GM18873 (cell line): Measurements from ENCODE around the gene MUC5B.
"Not testable (repeated sequence)": the region's sequence is repeated elsewhere in the genome, so short reads cannot be mapped to it uniquely, and the experiment has no call there.

Experiments used
- ATAC-seq: cut with Tn5 transposase; IDR thresholded peaks from one replicate; pipeline ENCODE4 v1.9.1; 2021; ENCODE audit warnings: mild to moderate bottlenecking, moderate library complexity, moderate number of reproducible peaks; ENCODE audit not compliant: unreplicated experiment, low FRiP score

The MUC5B gene

DNA sequence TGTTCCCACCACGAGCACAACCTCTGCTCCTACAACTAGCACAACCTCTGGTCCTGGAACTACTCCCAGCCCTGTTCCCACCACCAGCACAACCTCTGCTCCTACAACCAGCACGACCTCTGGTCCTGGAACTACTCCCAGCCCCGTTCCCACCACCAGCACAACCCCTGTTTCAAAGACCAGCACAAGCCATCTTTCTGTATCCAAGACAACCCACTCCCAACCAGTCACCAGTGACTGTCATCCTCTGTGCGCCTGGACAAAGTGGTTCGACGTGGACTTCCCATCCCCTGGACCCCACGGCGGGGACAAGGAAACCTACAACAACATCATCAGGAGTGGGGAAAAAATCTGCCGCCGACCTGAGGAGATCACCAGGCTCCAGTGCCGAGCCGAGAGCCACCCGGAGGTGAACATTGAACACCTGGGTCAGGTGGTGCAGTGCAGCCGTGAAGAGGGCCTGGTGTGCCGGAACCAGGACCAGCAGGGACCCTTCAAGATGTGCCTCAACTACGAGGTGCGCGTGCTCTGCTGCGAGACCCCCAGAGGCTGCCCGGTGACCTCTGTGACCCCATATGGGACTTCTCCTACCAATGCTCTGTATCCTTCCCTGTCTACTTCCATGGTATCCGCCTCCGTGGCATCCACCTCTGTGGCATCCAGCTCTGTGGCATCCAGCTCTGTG is 30.9 kb upstream of the MUC5B start:
- not testable (repeated sequence) for ATAC-seq

DNA sequence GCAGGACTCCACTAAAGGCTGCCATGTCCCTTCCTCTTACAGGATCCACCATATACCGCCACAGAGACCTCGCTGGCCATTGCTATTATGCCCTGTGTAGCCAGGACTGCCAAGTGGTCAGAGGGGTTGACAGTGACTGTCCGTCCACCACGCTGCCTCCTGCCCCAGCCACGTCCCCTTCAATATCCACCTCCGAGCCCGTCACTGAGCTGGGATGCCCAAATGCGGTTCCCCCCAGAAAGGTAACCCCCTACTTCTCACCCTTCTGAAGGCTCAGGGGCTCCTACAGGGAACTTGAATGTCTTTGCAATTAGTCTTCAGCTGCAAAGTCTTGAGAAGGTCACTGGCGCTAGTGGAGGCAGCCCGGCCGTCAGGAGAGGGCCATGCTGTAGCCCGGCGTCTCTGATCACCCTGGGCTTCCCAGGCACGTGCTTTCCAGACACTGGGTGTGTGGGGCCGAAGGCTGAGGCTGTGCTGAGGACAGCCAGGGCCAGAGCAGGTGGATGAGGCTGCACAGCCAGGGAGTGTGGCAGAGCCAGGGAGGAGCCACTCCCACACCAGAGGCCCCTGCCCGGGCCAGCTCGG is 30.0 kb upstream of the MUC5B start:
- ATAC-seq, result no peak

DNA sequence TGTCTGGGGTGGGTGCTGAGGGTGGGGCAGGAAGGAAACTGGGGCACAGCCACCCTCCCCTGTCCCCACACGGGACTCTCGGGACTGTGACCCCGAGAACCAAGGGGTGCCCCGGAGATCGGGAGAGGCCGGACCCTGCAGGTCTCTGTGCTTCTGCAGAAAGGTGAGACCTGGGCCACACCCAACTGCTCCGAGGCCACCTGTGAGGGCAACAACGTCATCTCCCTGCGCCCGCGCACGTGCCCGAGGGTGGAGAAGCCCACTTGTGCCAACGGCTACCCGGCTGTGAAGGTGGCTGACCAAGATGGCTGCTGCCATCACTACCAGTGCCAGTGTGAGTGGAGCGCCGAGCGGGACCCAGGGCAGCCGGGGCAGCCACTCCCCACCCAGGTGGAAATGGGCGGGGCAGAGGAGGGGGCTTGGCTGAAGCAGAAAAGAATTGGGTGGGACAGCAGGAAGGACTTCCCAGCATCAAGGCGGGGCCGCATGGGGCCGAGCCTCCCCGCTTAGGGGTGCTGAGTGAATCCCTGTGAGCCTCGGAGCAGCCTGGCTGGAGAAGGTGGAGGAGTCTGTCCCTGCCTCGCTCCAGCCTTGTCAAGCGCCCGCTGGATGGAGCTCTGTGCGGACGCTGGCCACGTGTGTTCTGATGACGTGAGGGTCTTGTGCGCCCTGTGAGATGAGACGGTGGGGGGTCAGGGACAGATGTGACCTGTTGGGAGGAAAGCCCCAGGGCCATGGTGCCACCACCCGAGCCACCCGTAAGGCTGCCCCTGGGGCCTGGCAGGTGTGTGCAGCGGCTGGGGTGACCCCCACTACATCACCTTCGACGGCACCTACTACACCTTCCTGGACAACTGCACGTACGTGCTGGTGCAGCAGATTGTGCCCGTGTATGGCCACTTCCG is 29.3 kb upstream of the MUC5B start:
- ATAC-seq, result no peak

DNA sequence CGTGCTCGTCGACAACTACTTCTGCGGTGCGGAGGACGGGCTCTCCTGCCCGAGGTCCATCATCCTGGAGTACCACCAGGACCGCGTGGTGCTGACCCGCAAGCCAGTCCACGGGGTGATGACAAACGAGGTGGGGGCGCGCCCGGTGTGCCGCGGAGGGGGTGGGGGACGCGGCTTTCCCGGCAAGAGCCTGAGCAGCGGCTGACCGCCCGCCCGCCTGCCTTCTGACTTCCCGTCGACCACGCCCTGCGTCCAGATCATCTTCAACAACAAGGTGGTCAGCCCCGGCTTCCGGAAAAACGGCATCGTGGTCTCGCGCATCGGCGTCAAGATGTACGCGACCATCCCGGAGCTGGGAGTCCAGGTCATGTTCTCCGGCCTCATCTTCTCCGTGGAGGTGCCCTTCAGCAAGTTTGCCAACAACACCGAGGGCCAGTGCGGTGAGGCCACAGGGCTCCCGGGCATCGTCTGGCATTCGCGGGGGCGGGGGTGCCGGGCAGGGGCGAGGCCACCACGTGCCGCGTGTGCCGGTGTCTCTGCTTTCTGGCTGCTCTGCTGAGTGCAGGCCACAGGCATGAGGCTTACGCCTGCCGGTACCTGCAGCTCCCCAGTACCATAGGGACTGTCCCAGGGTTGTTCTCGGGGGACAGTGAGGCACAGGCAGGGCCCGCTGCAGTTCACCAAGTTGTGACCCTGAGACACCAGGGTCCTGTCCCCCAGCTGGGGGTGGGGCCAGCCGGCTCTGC is 28.5 kb upstream of the MUC5B start:
- ATAC-seq, result no peak

DNA sequence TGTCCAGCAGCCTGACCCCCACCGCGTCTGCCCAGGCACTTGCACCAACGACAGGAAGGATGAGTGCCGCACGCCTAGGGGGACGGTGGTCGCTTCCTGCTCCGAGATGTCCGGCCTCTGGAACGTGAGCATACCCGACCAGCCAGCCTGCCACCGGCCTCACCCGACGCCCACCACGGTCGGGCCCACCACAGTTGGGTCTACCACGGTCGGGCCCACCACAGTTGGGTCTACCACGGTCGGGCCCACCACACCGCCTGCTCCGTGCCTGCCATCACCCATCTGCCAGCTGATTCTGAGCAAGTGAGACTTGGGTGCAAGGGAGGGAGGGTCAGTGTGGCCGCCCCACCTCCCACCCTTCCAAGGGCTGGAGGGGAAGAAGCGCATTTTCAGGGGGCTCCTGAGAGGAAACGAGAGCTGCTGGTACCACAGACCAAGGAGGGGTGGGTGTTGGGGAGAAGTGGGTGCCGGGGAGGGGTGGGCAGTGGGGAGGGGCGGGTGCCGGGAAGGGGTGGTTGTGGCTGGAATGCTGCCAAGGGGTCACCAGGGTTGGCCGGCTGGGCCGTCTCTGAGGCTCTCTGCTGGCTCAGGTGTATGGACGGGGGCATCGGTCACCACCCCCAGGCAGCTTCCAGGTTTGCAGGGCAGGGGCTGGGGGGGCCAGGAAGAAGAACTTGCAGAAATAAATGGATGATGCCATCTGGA is 27.7 kb upstream of the MUC5B start:
- no peak for ATAC-seq

DNA sequence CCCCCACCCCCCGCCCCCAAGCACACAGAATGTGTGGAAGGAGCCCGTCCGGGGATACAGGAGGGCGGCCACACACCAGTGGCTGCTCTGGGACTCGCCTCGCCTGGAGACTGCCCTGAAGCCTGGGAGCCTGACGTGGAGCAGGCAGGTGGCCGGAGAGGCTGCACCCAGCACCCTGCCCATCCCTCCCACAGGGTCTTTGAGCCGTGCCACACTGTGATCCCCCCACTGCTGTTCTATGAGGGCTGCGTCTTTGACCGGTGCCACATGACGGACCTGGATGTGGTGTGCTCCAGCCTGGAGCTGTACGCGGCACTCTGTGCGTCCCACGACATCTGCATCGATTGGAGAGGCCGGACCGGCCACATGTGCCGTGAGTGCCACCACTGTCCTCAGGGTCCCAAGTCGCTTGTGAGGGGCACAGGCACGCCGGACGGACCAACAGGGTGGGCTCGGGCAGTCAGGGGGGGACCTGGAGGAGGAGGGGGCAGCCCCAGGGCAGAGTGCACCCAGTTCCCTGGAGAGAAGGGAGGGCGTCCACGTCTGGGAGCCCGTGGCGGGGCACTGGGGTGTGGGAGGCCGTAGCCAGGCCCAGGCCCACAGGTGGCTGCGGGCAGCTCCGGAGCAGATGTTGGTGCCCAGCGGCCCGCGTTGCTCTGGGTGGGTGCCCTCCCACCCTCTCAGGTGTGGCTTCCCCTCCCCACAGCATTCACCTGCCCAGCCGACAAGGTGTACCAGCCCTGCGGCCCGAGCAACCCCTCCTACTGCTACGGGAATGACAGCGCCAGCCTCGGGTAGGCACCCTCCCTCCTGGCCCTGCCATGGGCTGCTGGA is 27.0 kb upstream of the MUC5B start:
- no peak for ATAC-seq

DNA sequence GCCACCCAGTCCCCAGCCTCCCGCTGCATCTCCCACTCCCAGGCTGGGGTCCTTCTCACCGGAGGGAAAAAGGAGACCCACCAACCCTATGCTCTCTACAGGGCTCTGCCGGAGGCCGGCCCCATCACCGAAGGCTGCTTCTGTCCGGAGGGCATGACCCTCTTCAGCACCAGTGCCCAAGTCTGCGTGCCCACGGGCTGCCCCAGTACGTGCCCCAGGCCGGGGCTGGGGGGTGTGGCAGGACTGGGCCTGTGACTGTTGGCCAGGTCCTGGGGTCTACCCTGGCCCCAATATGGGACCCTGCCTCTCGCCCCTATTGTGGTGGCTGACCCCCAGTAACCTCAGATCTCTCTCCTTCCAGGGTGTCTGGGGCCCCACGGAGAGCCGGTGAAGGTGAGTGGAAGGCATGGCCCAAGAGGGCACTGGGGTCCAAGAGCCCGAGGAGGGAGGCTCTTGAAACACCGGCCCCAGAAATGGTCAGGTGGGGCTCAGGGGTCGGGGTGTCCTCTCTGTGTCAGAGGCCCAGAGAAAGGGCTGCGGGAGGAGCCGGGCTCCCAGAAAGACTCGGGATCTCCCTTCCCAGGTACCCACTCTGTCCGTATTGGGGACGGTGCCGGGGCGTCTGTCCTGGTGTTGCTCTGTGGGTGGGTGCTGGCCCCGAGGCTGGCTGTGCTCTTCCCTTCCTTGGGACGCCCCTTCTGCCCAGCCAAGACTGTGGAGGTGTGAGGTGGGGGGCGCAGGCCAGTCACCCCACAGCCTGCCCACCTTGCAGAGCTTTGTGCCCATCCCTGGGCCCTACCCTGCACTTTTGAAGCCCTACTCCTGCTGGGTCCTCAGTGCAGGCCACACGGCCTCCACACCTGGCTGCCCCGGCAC is 26.1 kb upstream of the MUC5B start:
- ATAC-seq, result no peak

DNA sequence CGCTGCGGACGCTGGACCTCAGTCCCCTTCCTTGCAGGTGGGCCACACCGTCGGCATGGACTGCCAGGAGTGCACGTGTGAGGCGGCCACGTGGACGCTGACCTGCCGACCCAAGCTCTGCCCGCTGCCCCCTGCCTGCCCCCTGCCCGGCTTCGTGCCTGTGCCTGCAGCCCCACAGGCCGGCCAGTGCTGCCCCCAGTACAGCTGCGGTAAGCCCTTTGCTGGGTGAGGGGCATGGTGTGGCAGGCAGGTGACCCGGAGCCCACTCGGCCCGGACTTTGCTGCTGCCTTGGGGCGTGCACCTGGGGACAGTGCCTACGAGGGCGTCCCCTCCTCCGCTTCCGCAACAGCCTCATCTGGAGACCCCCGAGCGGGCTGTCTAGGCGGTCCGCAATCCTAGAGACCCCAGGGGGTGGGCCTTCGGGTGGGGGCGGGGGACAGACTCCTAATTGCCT is 25.4 kb upstream of the MUC5B start:
- no peak for ATAC-seq

DNA sequence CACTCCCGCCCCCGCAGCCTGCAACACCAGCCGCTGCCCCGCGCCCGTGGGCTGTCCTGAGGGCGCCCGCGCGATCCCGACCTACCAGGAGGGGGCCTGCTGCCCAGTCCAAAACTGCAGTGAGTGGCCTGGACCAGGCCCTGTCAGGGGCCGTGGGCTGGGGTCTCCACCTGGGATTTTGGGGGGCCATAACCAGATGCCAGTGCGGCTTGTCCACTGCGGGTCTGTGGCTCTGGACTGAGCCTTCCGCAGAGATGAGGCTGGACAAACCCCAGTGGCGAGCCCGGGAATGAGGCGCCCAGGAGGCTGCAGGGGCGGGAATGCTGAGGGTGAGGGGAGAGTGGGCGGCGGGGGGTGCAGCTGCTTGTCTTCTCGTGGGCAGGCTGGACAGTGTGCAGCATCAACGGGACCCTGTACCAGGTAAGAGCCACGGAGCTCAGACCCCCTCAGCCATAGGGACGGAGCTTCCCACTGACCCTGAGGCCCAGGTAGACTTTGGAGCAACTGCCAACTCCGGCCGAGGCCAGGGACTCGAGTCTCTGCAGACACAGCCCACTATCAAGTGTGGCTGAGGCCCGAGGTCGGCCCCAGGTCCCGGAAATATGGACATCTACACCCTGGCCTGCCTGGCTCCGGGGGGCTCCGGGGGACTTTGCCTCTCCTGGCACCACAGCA is 24.8 kb upstream of the MUC5B start:
- no peak for ATAC-seq

DNA sequence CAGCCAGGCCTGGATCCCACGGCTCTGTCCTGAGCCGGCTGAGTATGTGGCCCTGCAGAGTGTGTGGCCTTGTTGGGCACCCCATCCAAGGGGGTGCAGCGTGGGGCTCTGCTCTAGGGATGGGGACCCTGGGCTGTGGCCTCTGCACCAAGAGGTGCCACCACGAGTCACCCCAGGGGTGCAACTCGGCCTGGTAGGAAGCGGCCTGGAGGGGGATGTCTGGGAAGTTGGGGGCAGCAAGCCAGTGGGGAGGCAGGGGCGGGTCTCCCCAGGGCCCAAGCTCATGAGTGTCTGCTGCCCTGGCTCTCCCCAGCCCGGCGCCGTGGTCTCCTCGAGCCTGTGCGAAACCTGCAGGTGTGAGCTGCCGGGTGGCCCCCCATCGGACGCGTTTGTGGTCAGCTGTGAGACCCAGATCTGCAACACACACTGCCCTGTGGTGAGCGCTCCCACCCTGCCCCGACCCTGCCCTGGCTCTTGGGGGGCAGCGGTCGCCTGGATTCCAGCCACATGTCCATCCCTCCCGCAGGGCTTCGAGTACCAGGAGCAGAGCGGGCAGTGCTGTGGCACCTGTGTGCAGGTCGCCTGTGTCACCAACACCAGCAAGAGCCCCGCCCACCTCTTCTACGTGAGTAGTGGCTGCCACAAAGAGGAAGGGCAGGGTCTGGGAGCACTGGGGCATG is 24.2 kb upstream of the MUC5B start:
- ATAC-seq, result no peak

DNA sequence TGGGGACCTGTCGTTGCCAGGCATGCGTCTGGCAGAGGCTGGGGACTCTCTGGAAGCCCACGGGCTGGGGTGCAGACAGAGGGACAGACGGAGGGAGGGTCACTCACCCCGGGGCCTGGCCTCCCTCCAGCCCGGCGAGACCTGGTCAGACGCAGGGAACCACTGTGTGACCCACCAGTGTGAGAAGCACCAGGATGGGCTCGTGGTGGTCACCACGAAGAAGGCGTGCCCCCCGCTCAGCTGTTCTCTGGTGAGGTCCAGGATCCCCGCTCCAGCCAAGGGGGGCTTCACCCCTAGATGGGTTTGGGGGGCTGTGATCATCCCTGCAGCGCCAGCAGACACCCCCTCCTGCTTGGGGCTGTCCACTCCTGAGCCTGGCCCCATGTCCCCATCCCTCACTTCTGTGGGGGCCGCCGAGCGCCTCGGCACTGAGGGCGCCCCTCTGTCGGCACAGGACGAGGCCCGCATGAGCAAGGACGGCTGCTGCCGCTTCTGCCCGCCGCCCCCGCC is 23.6 kb upstream of the MUC5B start:
- ATAC-seq, result no peak

DNA sequence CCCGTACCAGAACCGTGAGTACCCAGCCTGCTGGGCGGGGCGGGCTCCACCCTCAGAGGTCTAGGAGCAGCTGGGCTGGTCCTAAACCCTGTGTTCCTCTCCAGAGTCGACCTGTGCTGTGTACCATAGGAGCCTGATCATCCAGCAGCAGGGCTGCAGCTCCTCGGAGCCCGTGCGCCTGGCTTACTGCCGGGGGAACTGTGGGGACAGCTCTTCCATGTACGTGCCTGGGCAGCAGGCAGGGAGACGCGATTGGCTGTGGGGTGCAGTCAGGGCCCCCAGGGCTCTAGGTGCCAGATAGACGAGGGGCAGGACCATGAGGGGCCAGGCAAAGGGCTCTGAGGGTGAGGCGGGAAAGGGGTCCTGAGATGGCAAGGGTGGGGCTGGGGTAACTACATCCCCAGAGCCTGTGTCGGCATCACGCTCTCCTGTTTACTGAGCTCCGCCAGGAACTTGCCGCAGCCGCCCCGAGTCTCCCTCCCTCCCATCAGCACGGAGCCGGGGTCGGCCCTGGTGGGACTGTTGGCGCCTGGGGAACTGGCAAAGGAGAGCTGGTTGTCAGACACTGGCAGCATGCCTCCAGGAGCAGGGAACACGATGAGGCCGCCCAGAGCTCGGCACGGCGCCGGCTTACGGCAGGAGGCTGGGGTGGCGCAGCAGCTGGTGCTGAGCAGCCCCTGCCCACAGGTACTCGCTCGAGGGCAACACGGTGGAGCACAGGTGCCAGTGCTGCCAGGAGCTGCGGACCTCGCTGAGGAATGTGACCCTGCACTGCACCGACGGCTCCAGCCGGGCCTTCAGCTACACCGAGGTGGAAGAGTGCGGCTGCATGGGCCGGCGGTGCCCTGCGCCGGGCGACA is 22.9 kb upstream of the MUC5B start:
- no peak for ATAC-seq

DNA sequence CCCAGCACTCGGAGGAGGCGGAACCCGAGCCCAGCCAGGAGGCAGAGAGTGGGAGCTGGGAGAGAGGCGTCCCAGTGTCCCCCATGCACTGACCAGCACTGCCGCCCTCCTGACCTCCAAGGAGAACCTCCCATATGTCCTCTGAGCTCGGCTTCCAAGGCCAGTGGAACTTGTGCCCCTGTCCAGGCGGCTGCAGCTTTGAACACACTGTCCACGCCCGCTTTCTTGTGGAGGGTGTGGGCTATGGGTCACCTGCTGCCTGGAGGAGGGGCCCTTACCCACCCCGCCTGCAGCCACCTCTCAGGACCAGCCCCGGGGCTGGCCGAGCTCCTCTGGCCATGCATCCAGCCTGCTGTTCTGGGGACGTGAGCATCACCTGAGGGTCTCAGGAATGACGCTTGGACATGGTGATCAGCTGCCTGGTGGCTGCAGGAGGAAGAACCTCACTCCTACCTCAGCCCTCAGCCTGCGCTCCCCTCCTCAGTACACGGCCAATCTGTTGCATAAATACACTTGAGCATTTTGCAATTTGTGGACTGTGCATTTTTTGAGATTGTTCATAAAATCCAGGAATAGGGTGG is 22.2 kb upstream of the MUC5B start:
- ATAC-seq, result no peak

DNA sequence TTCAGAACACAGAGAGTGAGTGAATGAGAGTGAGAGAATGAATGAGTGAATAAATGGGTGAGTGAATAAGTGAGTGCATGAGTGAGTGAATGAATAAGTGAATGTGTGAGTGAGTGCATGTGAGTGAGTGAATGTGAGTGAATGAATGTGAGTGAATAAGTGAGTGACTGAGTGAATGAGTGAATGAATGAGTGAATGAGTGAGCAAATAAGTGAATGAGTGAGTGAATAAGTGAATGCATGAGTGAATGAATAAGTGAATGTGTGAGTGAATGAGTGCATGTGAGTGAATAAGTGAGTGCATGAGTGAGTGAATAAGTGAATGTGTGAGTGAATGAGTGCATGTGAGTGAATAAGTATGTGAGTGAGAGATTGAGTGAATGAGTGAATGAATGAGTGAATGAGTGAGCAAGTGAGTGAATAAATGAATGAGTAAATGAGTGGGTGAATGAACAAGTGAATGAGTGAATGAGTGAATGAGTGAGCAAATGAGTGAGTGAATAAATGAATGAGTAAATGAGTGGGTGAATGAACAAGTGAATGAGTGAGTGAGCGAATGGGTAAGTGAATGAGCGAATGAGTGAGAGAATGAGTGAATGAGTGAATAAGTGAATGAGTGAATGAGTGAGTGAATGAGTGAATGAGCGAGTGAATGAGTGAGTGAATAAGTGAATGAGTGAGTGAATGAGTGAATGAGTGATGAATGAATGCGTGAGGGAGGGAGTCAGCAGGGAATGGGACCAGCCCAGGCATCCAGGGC is 21.3 kb upstream of the MUC5B start:
- no peak for ATAC-seq

DNA sequence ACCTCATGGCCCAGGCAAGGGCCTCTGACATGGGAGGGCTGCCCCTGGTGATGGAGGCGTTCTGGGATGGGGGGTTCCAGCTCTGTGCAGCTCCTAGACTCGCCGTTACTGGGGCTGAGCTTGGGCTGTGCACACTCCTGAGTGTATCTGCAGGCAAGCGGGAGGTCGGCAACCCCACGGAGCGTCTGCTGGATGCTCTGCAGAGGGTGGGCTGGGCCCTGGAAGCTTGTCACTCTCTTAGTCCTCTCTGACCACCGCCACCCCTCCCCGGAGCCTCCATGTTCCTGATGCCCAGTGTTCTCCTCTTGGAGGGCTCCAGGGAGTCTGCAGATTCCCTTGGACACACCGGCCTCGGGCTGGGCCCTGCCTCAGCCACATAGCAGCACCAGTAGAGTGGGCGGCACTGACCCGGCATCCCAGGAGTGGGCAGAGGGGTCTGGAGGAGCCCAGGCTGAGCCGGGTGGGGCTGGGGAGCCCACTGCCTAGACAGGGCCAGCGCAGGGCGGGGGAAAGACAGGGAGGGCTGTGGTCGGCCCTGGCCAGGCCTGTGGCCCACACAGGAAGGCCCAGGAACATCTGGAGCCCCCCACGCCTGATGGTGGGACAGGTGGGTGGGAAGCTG is 20.6 kb upstream of the MUC5B start:
- ATAC-seq, result no peak
